Activated CD4-positive, alpha-beta T cell treated with anti-CD3 and anti-CD28 coated beads, Interleukin-2, Interleukin-4, amounts not matched to agents 100 ng/mL and 50 ng/mL, durations not matched to agents 16 hours and 8 hours (primary cell): ENCODE measurements around the gene RIN3.

ENCODE experiments used
- DNase-seq: peaks from one replicate; pipeline ENCODE4 v3.0.0-alpha.2; 2020; ENCODE audit warnings: low spot score

RIN3 gene

DNA sequence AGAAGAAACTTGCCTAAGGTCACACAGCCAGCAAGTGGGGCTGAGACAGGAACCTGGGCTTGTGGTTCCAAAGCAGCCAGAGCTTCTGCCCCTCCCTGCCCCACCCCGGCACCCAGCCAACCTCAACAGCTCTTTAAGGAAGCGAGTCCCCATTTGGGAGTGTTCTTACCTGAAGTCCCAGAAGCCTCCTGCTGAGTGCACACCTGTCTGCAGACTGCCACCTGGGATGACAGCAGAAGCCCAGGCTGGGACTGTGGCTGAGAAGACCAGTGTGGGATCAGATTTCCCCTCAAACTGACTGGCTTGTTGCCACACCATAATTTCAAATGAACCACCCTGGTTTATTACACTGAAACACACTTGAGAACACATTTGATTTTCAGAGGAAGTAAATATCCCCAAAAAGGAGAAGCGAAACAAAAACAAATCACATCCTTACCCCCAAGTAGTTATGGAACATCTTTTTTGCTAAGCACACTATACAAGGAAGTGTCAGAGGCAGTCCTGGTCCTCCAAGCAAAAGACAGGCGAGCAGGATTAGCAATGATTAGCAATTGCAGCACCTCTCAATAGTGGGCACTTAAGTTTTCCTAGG is 6.3 kb upstream of the RIN3 start:
- no peak for DNase-seq

DNA sequence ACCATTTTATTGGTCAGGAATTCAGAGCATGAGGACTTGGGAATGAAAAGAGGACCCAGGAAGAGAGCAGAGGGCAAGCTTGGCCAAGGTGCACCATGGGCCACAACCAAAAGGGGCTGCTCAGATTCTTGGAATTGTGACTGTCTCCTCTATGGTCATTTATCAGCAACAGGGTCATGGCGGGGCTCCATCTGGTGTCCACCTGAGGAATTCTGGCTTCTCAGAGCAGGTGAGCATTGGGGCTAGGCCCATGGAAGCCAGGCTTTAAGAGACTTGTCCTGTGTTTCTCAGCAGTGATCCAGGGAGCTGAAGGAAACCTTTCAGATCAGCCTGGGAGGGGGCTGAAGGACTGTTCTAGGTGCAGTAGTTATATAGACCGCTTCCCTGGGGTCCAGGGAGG is 2.6 kb upstream of the RIN3 start:
- no peak for DNase-seq

DNA sequence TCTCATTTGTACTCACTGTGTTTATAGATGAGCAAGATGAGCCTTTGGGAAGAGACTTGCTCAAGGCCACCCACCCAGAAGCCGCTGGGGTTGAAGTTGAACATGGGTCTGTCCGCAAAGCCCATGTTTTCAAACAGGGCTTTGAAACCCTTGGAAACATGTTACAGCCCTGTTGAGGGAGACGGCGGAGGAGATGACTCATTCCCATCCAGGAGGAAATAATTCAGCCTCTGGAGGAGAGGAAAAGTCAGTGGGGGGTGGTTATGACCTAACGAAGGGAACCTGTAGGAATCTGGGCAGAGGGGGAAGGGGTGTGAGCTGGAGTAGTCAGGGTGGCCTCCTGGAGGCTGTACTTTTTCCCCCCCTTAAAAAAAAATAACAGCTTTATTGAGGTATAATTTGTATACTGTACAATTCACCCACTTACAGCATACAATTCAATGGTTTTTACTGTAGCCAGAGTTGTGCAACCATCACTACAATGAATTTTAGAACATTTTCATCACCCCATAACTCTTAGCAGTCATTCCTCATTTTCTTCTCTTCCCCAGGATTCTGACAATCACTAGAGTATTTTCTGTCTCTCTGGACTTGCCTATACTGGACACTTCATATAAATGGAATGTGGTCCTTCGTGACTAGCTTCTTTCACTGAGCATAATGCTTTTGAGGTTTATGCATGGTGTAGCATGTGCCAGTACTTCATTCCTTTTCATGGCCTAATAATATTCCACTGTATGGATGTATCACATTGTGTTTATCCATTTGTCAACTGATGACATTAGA is 1.9 kb upstream of the RIN3 start:
- DNase-seq = no peak

DNA sequence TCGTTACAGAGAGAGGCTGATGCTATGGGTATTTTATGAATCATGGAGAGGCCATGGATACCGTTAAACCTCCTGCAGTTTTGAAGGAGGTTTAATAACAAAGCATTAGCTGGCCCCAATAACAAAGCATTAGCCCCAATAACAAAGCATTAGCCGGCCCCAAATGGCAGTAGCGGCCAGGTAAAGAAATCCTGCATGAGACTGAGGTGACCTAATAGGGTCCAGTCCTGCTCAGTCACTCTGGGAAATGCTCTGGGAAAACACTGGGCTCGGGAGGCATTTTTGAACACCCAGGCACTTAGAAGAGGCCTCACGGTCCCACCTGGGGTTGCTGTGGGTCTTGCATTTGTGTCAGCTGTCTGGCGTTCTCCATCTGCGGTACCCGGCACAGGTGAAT is 776 bp upstream of the RIN3 start:
- no peak for DNase-seq

DNA sequence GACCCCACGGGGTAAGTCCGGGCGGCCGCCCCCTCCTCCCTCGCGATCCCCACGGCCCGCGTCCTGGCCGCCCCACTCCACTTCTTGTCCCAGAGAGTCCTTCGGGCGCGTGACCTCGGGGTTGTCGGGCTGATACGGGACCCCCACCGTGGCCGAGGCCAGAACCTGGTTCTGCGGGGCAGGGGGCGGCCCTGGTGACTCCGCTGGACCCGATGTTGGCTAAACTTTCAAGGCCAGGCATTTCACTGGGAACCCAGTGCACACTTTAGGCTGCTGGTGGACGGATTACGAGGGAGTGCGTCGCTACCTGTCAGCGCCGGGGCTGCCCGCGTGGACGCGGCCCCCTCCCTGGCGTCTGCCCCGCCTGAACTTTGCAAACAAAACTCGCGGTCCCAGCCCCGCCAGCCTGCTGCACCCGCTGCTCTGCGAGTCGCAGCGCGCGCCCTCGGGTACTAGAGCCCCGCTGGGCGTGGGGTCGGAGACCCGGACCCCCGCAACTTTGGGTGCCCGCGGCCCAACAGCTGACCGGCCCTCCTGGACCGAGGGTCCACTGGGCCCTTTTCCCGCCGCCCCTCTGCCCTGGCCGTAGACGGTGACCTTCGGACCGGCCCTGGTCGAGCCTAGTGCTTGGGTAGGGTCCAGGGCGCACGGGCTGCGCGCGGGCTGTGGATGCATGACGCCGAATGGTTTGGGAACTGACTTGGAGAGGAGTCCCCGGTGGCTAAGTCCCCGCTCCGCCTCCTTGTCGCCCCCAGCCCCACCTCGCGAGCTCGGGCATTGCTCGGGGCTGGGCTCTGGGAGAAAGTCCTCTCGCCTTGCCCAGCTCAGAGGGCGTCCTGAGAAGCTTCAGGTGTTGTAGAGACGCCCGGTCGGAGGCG is 624 bp downstream of the RIN3 start:
- DNase-seq = no peak

DNA sequence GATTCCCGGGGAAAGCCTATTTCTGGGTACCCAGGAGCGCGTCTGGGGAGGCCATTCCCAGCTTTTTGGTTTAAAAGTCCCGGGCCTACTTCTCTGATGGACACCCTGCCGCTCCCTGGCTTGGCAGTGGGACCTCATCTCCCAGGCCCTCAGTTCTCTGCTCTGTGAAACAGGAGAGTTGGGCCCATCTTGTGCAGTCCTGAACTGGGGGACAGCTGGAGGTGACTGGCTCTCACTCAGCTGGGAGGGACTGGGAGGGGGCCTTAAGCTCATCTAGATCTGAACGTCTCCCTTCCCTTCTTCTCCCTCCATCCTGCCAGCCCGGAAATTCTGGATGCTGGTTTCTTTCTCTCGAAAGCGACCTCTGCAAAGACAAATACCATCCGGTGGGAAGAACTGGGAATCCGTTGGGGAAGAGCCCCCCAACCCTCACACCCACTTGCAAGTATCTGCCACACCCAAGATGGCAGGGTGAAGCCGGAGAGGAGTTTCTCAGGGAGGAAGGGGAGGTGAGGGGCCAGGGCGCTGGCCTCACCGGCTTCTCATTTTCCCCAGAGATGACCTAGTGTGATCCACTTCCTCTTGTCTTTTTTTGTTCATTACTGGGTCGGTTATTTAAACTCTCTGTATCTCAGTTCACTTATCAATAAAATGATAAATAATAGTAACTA is 1.4 kb downstream of the RIN3 start:
- DNase-seq = no peak

DNA sequence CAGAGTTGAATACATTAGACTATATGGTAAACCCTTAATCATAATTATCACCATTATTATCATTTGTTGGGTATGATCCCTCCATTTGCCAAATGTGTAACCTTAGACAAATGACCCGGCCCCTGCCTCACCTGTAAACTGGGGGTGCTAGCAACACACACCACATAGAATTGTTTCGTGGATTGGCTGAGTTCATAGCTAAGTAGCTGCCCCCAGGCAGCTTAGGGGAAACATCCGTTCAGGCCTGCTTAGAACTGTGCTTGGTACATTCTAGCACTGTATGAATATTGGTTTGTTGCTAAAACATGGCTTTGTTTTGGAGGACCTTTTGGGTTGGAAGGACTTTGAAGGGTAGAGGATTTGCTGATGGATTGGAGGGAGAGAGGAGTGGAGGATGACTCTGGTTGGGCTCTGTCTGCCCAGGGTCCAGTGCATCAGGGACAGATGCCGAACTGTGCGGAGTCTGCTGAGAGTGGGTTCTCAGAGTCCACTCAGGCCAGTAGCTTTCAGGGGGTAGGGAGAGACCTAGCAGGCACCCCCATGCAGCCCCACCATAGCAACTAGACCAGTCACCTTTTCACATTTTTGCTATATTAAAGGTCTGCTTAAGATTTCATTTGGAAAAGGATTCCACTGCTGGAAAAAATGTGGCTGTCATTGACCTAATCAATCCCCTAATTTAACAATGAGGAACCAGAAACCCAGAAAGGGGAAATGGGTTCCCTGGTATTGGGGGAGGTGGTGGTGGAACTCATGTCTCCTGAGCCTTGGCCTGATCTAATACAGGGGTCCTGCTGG is 2.2 kb downstream of the RIN3 start:
- no peak for DNase-seq

DNA sequence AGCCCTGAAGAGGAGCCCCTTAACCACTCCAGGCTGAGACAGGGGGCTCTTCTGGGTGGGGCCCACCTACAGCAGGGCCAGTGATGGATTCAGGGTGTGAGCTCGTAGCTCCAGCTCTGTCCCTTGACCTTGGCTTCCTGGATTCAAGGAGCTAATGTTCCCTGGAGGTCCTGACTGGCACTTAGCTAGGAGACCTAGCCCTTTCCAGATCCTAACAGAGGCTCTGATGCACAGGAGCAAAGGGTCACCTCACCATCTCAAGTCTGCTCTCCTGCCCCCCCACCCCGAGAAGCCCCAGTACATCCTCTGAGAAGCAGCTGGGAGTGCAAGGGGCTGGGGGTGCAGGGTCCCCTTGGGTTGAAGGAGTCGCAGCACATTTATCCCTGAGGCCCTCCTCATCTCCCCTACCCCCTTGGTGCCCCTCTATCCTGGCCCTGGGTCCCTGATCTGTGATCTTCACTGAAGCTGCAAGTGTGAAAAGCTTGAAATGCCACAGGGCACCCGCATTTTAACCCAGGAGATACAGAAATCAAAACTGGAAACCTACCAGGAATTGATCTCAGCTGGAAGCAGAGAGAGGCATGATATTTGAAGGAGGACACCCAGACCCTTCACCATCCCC is 2.9 kb downstream of the RIN3 start:
- DNase-seq = no peak

DNA sequence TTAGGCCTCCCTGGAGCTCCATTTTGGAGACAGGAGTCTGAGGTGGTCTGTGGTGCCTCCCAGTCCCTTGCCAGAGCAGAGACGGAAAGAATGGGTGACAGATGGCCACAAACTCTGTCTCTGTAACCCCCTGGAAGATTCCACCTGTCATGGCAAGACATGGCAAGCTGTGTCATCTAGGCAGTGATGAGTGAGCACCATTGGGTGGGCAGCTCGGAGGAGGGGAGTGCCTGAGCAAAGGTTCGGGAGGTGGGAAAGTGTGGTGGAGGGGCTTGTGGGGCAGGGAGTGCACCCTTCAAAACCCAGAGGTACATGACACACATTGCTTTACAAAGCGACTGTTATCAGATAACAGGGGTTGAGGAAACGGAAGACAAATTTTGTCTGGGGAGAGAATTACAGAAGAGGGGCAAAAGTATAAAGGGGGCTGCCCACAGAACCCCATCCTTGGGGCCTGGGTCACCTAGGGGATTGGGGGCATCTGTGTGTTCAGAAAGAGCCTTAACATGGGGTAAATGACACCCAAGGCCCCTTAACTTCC is 3.5 kb downstream of the RIN3 start:
- no peak for DNase-seq

DNA sequence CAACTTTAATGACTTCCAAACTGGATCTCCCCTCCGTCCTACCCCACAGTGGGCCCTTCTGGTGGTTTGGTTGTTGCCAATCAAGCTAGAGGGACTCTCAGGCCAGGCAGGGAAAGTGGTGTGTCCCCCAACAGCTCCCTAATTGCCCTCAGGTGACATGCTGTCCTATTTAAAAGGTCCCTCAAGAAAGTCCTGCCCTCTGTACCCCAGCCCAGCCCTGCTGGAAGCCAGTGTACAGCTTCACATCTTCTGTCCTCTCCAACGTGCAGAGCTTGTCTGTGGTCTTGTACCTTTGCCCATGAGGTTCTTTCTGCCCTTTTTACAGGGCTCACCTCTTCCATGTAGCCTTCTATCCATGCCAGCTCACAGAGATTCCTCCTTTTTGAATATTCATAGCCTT is 4.2 kb downstream of the RIN3 start:
- DNase-seq = no peak

DNA sequence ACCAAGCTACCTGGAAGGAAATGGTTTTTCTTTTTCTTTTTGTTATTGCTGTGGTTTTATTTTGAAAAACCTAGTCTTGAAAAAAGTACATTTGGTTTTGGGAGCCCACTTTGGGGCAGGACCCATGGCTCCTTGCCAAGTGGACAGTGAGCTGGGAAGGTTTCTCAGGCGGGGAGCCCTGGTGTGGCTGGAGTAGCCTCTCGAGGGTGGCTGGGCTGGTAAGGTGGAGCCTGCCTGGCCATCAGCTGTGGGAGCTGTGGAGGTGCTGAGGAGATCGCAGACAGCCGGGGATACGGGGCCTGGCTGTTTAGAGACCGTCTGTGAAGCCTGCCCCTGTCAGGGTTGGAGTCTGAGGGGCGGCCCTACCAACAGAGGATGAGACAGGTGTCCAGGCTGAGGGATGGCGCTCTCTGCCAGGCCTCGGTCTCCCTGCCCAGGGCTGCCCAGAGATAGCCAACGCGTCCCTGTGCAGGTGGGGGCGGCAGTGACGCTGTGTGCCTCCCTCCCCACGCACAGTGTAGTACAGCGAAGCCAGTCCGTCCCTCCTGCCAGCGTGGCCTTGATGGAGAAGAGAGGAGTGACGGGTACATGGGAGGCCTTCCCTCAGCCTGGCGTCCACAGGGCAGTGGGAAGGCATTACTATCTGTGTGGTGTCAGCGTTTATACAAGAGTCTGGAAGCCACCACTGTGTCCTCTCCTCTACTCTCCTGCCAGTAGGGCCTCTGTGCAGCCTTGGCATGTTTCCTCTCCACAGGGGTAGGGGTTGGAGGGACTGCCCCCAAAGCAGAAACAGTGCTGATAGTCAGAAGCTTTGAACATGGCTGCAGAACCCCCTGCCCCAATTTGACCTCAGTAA is 5.9 kb downstream of the RIN3 start:
- DNase-seq = no peak

DNA sequence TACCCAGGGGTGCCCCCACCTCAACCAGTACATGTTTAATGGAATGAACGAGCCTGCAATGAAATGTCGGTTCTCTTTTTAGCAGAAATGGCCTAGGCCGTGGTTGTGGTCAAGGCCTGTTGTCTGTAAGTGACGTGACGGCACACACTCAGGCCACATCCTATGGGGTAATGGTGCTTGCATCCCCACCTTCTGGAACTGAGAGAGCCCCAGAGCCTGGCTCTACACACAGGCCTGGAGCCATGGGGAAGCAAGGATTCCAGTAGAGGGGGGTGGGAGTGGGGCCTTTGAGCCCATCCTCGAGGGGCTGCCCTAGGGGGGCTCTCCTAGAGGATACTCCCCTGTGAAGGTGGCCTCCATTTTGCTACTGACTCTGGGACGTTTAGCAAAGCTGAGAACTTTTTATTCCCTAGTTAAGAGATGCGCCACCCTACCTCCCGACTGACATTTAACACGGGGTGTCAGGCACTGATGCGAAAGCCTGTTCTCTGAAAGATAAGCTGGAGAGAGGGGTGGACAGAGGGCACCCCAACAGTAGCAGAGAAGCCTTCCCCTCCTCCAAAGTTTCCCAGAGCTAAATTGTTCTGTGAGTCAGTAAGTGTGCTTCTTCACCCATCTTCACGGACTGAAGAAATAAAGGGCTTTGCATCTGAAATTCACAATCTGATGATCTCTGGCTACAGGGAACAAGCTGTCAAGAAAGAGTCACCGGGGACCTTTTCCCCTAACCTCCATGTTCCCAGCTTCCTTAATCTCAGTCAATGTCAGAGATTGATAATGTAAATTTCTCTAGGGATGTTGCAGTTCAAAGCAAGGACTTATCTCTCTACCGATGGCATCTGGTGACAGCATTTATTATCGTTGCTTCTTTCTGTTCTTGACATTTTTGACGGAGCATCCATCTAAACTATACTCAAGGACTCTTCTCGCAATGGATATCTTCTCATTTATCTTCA is 6.8 kb downstream of the RIN3 start:
- no peak for DNase-seq

DNA sequence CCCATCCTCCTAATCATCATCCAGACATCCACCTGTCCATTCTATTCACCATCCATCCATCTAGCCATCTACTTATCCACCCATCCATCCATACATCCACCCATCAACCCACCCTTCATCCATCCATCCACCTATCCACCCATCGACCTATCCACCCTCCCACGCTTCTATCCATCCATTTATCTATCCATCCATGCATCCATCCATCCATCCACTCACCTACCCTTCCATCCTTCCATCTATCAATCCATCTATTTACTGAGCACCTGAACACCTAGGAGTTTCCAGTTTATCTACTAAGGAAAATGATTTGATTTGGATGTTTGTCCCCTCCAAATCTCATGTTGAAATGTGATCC is 7.5 kb downstream of the RIN3 start:
- DNase-seq = no peak

DNA sequence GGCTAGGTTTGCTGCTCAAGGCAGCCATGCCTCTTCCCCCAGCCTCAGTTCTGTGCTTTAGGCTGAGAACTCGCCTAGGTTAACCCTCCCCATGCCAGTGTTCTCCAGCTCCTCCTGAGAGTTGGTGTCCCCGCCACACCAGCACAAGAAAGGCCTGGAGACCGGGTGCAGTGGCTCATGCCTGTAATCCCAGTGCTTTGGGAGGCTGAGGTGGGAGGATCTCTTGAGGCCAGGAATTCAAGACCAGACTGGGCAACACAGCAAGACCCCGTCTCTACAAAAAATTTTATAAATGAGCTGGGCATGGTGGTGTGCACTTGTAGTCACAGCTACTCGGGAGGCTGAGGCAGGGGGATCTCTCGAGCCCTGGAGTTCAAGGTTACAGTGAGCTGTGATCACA is 10.2 kb downstream of the RIN3 start:
- DNase-seq = no peak

DNA sequence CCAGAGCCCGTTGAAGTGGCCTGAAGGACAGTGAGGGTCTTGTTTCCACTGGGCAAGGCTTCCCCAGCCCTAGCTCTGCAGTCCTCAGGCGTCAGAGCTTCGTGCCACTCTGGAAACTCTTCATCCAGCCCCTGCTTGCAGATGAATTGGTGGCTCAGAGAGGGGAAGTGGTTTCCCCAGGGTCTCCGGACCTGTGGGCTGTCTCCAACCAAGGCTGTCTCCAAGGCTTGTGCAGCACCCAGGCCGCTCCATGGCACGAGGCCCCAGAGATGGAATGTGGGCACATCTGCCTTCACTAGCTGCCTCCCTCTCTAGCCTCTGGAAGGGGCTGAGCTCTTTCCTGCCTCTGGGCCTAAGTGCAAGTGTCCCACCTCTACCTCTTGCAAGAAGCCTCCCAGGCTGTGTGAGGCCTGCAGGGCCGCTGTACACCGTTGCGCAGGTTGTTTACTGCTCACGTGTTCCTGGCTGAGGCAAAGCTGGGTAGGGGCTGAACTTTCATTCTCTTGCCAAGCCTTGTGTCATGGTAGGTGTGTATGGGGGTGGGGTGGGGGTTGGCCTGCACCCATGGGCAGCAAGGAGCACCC is 11.1 kb downstream of the RIN3 start:
- no peak for DNase-seq

DNA sequence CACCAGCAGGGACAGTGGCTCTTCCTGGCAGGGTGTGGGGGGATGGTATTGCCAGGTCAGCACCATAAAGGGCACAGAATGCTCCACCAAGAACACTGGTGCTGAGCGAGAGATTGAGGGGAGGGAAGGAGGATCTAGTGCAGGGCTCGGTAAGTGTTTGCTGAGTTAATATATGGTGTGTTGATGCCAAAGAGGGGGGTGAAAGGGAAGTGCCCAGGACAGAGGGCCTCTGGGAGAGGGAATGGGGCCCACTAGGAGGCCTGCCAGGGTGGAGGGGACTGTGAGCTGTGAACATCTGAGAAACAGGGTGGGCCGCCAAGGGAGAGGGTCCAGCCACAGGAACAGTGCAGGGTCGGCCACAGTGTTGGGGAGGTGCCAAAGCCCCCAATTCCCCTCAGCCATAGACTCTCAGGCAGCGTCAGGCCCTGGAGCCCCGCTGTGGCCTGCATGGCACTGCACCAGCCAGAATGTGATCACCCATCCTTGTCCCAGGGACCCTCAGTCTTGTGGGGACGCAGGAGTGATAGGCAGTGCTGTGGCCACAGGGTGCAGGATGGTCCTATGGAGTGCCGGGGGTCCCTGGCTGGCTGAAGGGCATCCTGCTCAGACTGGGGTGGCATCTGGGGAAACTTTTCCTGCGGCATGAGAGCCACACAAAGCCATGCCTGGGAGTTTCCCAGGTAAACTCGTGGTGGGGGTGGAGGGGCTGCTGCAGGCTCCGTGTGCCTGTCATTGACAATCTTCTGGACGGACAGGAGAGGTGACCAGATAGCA is 11.9 kb downstream of the RIN3 start:
- DNase-seq = no peak

DNA sequence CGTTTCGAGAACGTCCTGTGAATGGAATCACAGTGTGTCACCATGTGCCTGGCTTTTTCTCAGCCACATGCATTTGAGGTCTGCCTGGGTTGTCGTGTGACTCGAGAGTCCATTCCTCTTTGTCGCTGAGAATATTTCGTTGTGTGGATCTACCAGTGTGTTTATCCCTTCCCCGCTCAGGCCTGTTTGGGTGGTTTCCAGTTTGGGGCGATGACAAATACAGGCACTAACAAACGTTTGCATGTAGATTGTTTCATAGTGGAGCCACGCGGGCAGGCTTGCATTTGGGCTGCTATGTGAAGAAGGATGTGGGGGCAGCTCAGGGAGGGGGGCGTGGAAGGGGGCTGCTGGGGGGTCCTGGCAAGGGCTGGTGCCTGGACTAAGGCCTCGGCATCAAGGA is 14.1 kb downstream of the RIN3 start:
- DNase-seq = no peak
